Transverse colon (tissue), 4 donors: ENCODE measurements around the gene TAP1. TPM values are rescaled to one million over a fixed set of nuclear protein-coding genes. Genes with fewer than 3 reads are reported as not detected.
"Not testable (repeated sequence)": the region's sequence is repeated elsewhere in the genome, so short reads cannot be mapped to it uniquely, and the experiment has no call there.

Experiments used
- DNase-seq: peaks from one replicate; pipeline ENCODE4 v3.0.0-alpha.2; 2019
- H3K27ac ChIP-seq, 4 donors: fragments of 200-600 bp; sonication (generic); 2 replicates each; pipeline ENCODE4 v1.5.1; 2016 to 2018; ENCODE audit warnings: inconsistent platforms in 4 of 4
- H3K27me3 ChIP-seq: fragments of 200-600 bp; sonication (generic); 2 replicates; pipeline ENCODE4 v1.5.1; 2017; ENCODE audit warnings: inconsistent platforms
- H3K36me3 ChIP-seq, 4 donors: fragments of 200-600 bp; sonication (generic); 2 replicates each; pipeline ENCODE4 v1.5.1; 2017 to 2019; ENCODE audit warnings: inconsistent platforms in 4 of 4
- H3K4me1 ChIP-seq, 4 donors: fragments of 200-600 bp; sonication (generic); 2 replicates each; pipeline ENCODE4 v1.5.1; 2017 to 2020; ENCODE audit warnings: inconsistent platforms in 4 of 4
- H3K4me3 ChIP-seq, 4 donors: fragments of 200-600 bp; sonication (generic); 1 replicate in 1 of 4; 2 replicates in 3 of 4; pipeline versions ENCODE4 v1.5.1 to v1.6.1; 2017 to 2019; ENCODE audit warnings: inconsistent platforms in 4 of 4
- H3K9me3 ChIP-seq, 2 donors: fragments of 200-600 bp; sonication (generic); 2 replicates each; pipeline ENCODE4 v1.5.1; 2017 to 2019; ENCODE audit warnings: inconsistent platforms in 2 of 2
- EP300 ChIP-seq: sonication (generic); formaldehyde crosslinking; IDR thresholded peaks from one replicate; pipeline ENCODE4 v1.6.1; 2017; ENCODE audit warnings: antibody characterized with exemption, low read depth
- POLR2A ChIP-seq: fragments of 450-650 bp; IDR thresholded peaks from one replicate; pipeline ENCODE4 v1.6.1; 2016; ENCODE audit warnings: antibody characterized with exemption, mild to moderate bottlenecking, moderate library complexity
- POLR2AphosphoS5 ChIP-seq, 3 donors: sonication (generic); formaldehyde crosslinking; IDR thresholded peaks; one replicate each; pipeline ENCODE4 v1.6.1; 2016; ENCODE audit warnings: antibody characterized with exemption in 3 of 3
- WGBS, 2 donors: methylation state at CpG; one replicate each; pipeline ENCODE4 v1.1.5; 2018; ENCODE audit warnings: low coverage in 1 of 2; 5-methylcytosine and 5-hydroxymethylcytosine counted together
- in situ Hi-C, 4 donors: fragments of 200-750 bp; cut with MboI; loops; one replicate each; pipeline versions ENCODE4 v1.15.0 to v1.15.1; 2017; ENCODE audit warnings: low sequenced_read_pairs in 3 of 4, low pct_ligation_motif_present in 1 of 4, low pct_unique_long_range_greater_than_20kb in 1 of 4
- intact Hi-C: fragments of 100-400 bp; cut with DNase I; formaldehyde crosslinking; loops from one replicate; pipeline ENCODE4 v1.15.1; 2023; ENCODE audit warnings: low total_unique reads
- total RNA-seq, 4 donors: library from RNA; depleted of rRNA; stranded (reverse); fragments of >200 nt; gene quantifications; one replicate each; pipeline ENCODE4 v1.1.0, GENCODE V29; 2016
- TF ChIP-seq, protein P1 (sequence below), 5 experiments: fragments of 200-600 bp in 3 of 5; fragments of 450-650 bp in 2 of 5; sonication (generic) in 3 of 5; IDR thresholded peaks; 1 replicate in 2 of 5; 2 replicates in 3 of 5; pipeline ENCODE4 v1.5.1; 2016 to 2017; ENCODE audit warnings: antibody characterized with exemption in 5 of 5, inconsistent platforms in 3 of 5, mild to moderate bottlenecking in 2 of 5, moderate library complexity in 1 of 5

Gene TAP1
- total RNA-seq, 4 donors from 2014 or later, result 63.2 to 87.9 (median 75.3) TPM

DNA sequence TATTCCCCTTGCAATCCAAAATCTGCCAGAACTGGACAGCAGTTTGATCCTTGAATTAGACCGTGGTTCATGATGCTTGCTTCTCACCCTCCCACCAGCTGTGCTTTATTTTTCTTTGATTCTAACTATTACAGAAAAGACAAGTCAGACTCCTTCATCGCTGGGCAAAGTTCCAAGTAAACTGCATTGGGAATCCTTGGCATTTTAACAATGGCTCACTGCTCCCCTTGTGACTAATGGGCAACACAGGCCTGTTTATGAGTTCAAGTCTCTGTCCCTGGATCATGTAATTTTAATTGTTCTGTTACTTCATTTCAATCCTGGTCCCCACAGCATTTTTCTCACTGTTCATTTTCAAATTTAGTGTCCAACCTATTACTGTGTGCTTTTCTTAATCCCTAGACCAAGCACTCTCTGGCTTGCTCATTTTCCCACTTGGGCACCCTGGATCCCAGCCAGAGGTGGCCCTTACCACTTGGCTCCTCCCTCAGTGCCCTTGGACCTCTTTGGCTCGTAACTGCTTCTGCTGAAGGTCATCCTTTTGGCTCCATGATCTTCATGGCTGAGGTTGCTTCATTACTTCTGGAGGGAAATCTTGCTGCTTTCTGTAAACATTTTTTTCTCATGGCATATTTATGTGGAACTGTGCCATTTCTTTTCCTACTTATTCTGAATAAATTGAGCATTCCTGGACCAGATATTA, 33.3 kb upstream of the TAP1 start:
- peak in 1 of 3 donors; percentile 32 for TF ChIP-seq POLR2AphosphoS5 (IDR thresholded peaks at IDR 0.05)
- TF ChIP-seq EP300, result no peak
- in situ Hi-C loops, result loop anchor here (5.0 to 25.0 kb wide), 5 partner anchors 55 to 100 kb away; partner anchors contain the start of gene HLA-DMB (in 1 of the 4)
- 32 to 40% methylated on average over 3 of the region's 3 CpGs for WGBS, 2 donors
- Histone ChIP-seq H3K27me3 (no peaks in the 10 kb centered on the region), H3K4me3 (no peak overlapping the region), H3K36me3 (no peaks in the 10 kb centered on the region), H3K4me1 (peaks cover 4 to 20% (median 8%) of the 10 kb centered on the region in 4 donors), H3K9me3 (no peaks in the 10 kb centered on the region), H3K27ac (peak overlapping the region; percentile 12 to 51 (median 46))
- no peak for DNase-seq
- intact Hi-C loops, result loop anchor here (1.0 kb wide), 2 partner anchors 25 to 99 kb away; no protein-coding TSS in a partner anchor

GRCh38 chr6:32885698-32886286, 32.3 kb upstream of the TAP1 start:
- Histone ChIP-seq H3K4me1 (peaks cover 4 to 20% (median 8%) of the 10 kb centered on the region in 4 donors), H3K27ac (no peak overlapping the region), H3K36me3 (no peaks in the 10 kb centered on the region), H3K9me3 (no peaks in the 10 kb centered on the region), H3K27me3 (no peaks in the 10 kb centered on the region), H3K4me3 (no peak overlapping the region)
- TF ChIP-seq POLR2AphosphoS5 (IDR thresholded peaks at IDR 0.05) (no peak), EP300 (no peak), POLR2A (no peak)
- TF ChIP-seq, protein P1, sequence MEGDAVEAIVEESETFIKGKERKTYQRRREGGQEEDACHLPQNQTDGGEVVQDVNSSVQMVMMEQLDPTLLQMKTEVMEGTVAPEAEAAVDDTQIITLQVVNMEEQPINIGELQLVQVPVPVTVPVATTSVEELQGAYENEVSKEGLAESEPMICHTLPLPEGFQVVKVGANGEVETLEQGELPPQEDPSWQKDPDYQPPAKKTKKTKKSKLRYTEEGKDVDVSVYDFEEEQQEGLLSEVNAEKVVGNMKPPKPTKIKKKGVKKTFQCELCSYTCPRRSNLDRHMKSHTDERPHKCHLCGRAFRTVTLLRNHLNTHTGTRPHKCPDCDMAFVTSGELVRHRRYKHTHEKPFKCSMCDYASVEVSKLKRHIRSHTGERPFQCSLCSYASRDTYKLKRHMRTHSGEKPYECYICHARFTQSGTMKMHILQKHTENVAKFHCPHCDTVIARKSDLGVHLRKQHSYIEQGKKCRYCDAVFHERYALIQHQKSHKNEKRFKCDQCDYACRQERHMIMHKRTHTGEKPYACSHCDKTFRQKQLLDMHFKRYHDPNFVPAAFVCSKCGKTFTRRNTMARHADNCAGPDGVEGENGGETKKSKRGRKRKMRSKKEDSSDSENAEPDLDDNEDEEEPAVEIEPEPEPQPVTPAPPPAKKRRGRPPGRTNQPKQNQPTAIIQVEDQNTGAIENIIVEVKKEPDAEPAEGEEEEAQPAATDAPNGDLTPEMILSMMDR (IDR thresholded peaks at IDR 0.05), result peak; percentile 65 to 77 (median 66)
- intact Hi-C loops (no loop called here), in situ Hi-C loops (loop anchor here (5.0 to 25.0 kb wide), 5 partner anchors 57 to 102 kb away; partner anchors contain the start of gene HLA-DMB (in 1 of the 4))
- DNase-seq, result no peak
- WGBS, 2 donors, result 43 to 61% methylated on average over 2 to 4 of the region's 4 CpGs

- no peak overlapping the region for H3K27ac ChIP-seq
- no peak overlapping the region for H3K4me3 ChIP-seq
- intact Hi-C loops, result no loop called here
- H3K36me3 ChIP-seq, result no peaks in the 10 kb centered on the region
- H3K9me3 ChIP-seq, result no peaks in the 10 kb centered on the region
- TF ChIP-seq POLR2AphosphoS5 (IDR thresholded peaks at IDR 0.05) (no peak), EP300 (no peak), POLR2A (no peak)
- TF ChIP-seq, protein P1 (IDR thresholded peaks at IDR 0.05), result no peak
- WGBS, 2 donors, result 50 to 54% methylated on average over 1 to 5 of the region's 5 CpGs
- peaks cover 4 to 20% (median 8%) of the 10 kb centered on the region in 4 donors for H3K4me1 ChIP-seq
- no peaks in the 10 kb centered on the region for H3K27me3 ChIP-seq
- no peak for DNase-seq
- in situ Hi-C loops, result loop anchor here in 3 of 4 donors (10.0 to 25.0 kb wide), 3 partner anchors 91 to 104 kb away; no protein-coding TSS in a partner anchor
These were observed 30.3 kb upstream of the TAP1 start for GRCh38 chr6:32883789-32884188.

GRCh38 chr6:32882879-32883250, 29.4 kb upstream of the TAP1 start:
- Histone ChIP-seq H3K36me3 (no peaks in the 10 kb centered on the region), H3K27me3 (no peaks in the 10 kb centered on the region), H3K4me3 (no peak overlapping the region), H3K9me3 (no peaks in the 10 kb centered on the region), H3K4me1 (peaks cover 4 to 20% (median 8%) of the 10 kb centered on the region in 4 donors), H3K27ac (no peak overlapping the region)
- in situ Hi-C loops, result loop anchor here in 3 of 4 donors (10.0 to 25.0 kb wide), 3 partner anchors 92 to 104 kb away; no protein-coding TSS in a partner anchor
- no peak for DNase-seq
- intact Hi-C loops, result no loop called here
- 29% methylated on average over 1 of the region's 1 CpG; no CpG with 5 or more reads in 1 of the 2 donors for WGBS, 2 donors
- TF ChIP-seq POLR2A (no peak), EP300 (no peak), POLR2AphosphoS5 (IDR thresholded peaks at IDR 0.05) (no peak)
- TF ChIP-seq, protein P1 (IDR thresholded peaks at IDR 0.05), result no peak

DNA sequence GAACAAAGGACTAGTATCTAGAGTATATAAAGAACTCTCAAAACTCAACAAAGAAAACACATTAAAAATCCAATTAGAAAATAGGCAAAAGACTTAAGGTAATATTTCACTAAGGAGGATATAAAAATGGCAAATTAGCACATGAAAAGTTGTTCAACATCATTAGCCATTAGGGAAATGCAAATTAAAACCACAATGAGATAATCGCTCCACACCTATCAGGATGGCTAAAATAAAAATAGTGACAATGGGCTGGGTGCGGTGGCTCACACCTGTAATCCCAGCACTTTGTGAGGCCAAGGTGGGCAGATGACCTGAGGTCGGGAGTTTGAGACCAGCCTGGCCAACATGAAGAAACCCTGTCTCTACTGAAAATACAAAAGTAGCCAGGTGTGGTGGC, 27.5 kb upstream of the TAP1 start:
- H3K27me3 ChIP-seq, intact Hi-C loops, H3K9me3 ChIP-seq, H3K36me3 ChIP-seq, H3K4me3 ChIP-seq, DNase-seq, H3K27ac ChIP-seq, H3K4me1 ChIP-seq: not testable (repeated sequence)
- 68 to 83% methylated on average over 2 to 3 of the region's 3 CpGs for WGBS, 2 donors
- in situ Hi-C loops, result loop anchor here in 3 of 4 donors (10.0 to 25.0 kb wide), 3 partner anchors 94 to 106 kb away; no protein-coding TSS in a partner anchor
